ENCODE data around the gene ARRB1. TPM values are rescaled to one million over a fixed set of nuclear protein-coding genes. Genes with fewer than 3 reads are reported as not detected.
A peak's percentile ranks its signal among the peaks of the same experiment; 100 is the strongest.

The ARRB1 gene
- total and polyA plus RNA-seq, 4 donors, result 5.8 to 76.1 (median 21.0) TPM

GRCh38 chr11:75262436-75262835, 89.0 kb downstream of the ARRB1 start:
- H3K9me3 ChIP-seq (ENCODE audit: control insufficient read depth, low read length), result no peaks in the 10 kb centered on the region

DNA sequence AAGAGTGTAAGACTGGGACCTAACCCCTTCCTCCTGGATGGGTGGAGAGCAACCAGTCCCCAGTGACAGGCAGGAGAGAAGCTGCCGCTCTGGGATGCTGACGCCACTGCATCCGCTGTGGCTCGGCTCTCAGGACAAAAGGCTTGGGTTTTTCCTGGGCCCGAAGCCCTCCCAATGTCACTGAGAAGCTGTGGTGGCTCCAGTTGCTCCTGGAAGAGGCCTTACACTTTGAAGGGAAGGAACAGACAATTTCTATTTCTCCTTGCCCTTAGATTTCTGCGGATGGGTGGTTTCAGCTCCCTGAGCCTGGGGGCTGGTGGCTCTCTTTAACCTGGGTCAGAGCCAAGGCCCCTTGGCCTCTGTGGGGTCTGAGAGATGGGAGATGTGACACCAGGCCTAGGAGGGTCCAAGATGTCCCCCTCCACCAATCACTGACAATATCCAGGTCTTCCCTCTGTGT, 89.5 kb downstream of the ARRB1 start:
- peak; percentile 44 to 51 for DNase-seq
- H3K9me3 ChIP-seq (ENCODE audit: control insufficient read depth, low read length), result no peaks in the 10 kb centered on the region

More at GRCh38 chr11:75262436-75262835, 89.0 kb downstream of the ARRB1 start:
- WGBS, 2 donors, result 92 to 96% methylated on average over 4 of the region's 4 CpGs
- H3K4me1 ChIP-seq (ENCODE audit: control insufficient read depth in 1 of 2, insufficient read depth in 2 of 2, low read length in 2 of 2), result no peaks in the 10 kb centered on the region
- ATAC-seq (ENCODE audit: low FRiP score) (no peak), DNase-seq (peak; percentile 13 to 33)
- no peak overlapping the region for H3K4me3 ChIP-seq (ENCODE audit: low read length in 2 of 2)
- intact Hi-C loops (cut with DNase I), result no loop called here
- no peaks in the 10 kb centered on the region for H3K36me3 ChIP-seq (ENCODE audit: control insufficient read depth in 1 of 2, insufficient read depth in 2 of 2, low read length in 1 of 2)
- no peaks in the 10 kb centered on the region for H3K27me3 ChIP-seq (ENCODE audit: control insufficient read depth in 1 of 2, insufficient read depth in 2 of 2, low read length in 1 of 2)
- H3K27ac ChIP-seq (ENCODE audit: low read depth in 1 of 2, low read length in 2 of 2), result no peak overlapping the region

GRCh38 chr11:75260396-75261170, 90.9 kb downstream of the ARRB1 start:
- ATAC-seq (ENCODE audit: low FRiP score), result no peak
- peak in 1 of 2 donors; percentile 51 for DNase-seq
- 65 to 68% methylated on average over 10 of the region's 10 CpGs for WGBS, 2 donors

More for the DNA sequence above, 89.5 kb downstream of the ARRB1 start:
- Histone ChIP-seq H3K27ac (ENCODE audit: low read depth in 1 of 2, low read length in 2 of 2) (no peak overlapping the region), H3K27me3 (ENCODE audit: control insufficient read depth in 1 of 2, insufficient read depth in 2 of 2, low read length in 1 of 2) (no peaks in the 10 kb centered on the region), H3K4me3 (ENCODE audit: low read length in 2 of 2) (no peak overlapping the region), H3K4me1 (ENCODE audit: control insufficient read depth in 1 of 2, insufficient read depth in 2 of 2, low read length in 2 of 2) (no peaks in the 10 kb centered on the region), H3K36me3 (ENCODE audit: control insufficient read depth in 1 of 2, insufficient read depth in 2 of 2, low read length in 1 of 2) (no peaks in the 10 kb centered on the region)
- intact Hi-C loops (cut with DNase I), result no loop called here
- no peak for ATAC-seq (ENCODE audit: low FRiP score)
- 95 to 97% methylated on average over 6 of the region's 6 CpGs for WGBS, 2 donors

GRCh38 chr11:75254326-75254725, 97.1 kb downstream of the ARRB1 start:
- no peak for ATAC-seq (ENCODE audit: low FRiP score)
- no peak overlapping the region for H3K27ac ChIP-seq (ENCODE audit: low read depth in 1 of 2, low read length in 2 of 2)
- intact Hi-C loops (cut with DNase I), result no loop called here
- no peaks in the 10 kb centered on the region for H3K27me3 ChIP-seq (ENCODE audit: control insufficient read depth in 1 of 2, insufficient read depth in 2 of 2, low read length in 1 of 2)
- H3K9me3 ChIP-seq (ENCODE audit: control insufficient read depth, low read length), result peaks cover 2% of the 10 kb centered on the region
- no peak for DNase-seq
- no peaks in the 10 kb centered on the region for H3K4me1 ChIP-seq (ENCODE audit: control insufficient read depth in 1 of 2, insufficient read depth in 2 of 2, low read length in 2 of 2)
- no peak overlapping the region for H3K4me3 ChIP-seq (ENCODE audit: low read length in 2 of 2)
- H3K36me3 ChIP-seq (ENCODE audit: control insufficient read depth in 1 of 2, insufficient read depth in 2 of 2, low read length in 1 of 2), result no peaks in the 10 kb centered on the region

More at GRCh38 chr11:75260396-75261170, 90.9 kb downstream of the ARRB1 start:
- Histone ChIP-seq H3K27ac (ENCODE audit: low read depth in 1 of 2, low read length in 2 of 2) (no peak overlapping the region), H3K36me3 (ENCODE audit: control insufficient read depth in 1 of 2, insufficient read depth in 2 of 2, low read length in 1 of 2) (no peaks in the 10 kb centered on the region), H3K9me3 (ENCODE audit: control insufficient read depth, low read length) (no peaks in the 10 kb centered on the region), H3K27me3 (ENCODE audit: control insufficient read depth in 1 of 2, insufficient read depth in 2 of 2, low read length in 1 of 2) (no peaks in the 10 kb centered on the region), H3K4me3 (ENCODE audit: low read length in 2 of 2) (no peak overlapping the region), H3K4me1 (ENCODE audit: control insufficient read depth in 1 of 2, insufficient read depth in 2 of 2, low read length in 2 of 2) (no peaks in the 10 kb centered on the region)
- intact Hi-C loops (cut with DNase I), result no loop called here

DNA sequence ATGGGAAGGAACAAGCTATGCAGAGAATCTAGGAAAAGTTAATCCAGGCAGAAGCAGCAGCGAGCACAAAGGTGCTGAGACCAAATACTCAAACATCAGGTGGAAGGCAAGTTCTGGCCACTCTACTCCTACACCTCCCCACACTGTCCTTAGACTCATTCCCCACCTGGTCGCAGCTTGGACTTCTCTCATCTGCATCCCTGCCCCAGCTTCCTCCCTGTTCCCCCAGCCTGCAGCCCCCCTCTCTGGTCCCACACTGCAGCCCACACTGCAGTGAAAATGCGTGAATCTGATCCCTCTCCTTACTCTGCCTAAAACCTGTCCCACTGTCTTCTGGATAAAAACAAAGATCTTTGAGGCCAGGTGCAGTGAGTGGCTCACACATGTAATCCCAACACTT, 101.8 kb downstream of the ARRB1 start:
- intact Hi-C loops (cut with DNase I), result loop anchor here (2.0 to 5.0 kb wide), 5 partner anchors 105 to 317 kb away; no protein-coding TSS in a partner anchor
- H3K36me3 ChIP-seq (ENCODE audit: control insufficient read depth in 1 of 2, insufficient read depth in 2 of 2, low read length in 1 of 2), result no peaks in the 10 kb centered on the region
- no peak for ATAC-seq (ENCODE audit: low FRiP score)
- no peak for DNase-seq
- no peaks in the 10 kb centered on the region for H3K4me1 ChIP-seq (ENCODE audit: control insufficient read depth in 1 of 2, insufficient read depth in 2 of 2, low read length in 2 of 2)
- H3K27ac ChIP-seq (ENCODE audit: low read depth in 1 of 2, low read length in 2 of 2), result no peak overlapping the region
- no peaks in the 10 kb centered on the region for H3K27me3 ChIP-seq (ENCODE audit: control insufficient read depth in 1 of 2, insufficient read depth in 2 of 2, low read length in 1 of 2)
- no peak overlapping the region for H3K4me3 ChIP-seq (ENCODE audit: low read length in 2 of 2)
- 42 to 49% methylated on average over 3 of the region's 3 CpGs for WGBS, 2 donors
- peaks cover 2% of the 10 kb centered on the region for H3K9me3 ChIP-seq (ENCODE audit: control insufficient read depth, low read length)

DNA sequence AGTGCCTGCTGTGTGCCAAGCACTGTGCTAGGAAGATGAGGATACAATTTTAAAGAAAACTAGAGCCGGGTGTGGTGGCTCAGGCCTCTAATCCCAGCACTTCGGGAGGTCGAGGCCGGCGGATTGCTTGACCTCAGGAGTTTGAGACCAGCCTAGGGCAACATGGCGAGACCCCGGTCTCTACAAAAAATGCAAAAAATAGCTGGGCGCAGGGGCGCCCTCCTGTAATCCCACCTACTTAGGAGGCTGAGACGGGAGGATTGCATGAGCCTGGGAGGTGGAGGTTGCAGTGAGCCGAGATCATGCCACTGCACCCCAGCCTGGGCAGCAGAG, 102.6 kb downstream of the ARRB1 start:
- no peak for ATAC-seq (ENCODE audit: low FRiP score)
- Histone ChIP-seq H3K9me3 (ENCODE audit: control insufficient read depth, low read length) (peaks cover 2% of the 10 kb centered on the region), H3K27ac (ENCODE audit: low read depth in 1 of 2, low read length in 2 of 2) (no peak overlapping the region), H3K4me1 (ENCODE audit: control insufficient read depth in 1 of 2, insufficient read depth in 2 of 2, low read length in 2 of 2) (no peaks in the 10 kb centered on the region), H3K4me3 (ENCODE audit: low read length in 2 of 2) (no peak overlapping the region), H3K27me3 (ENCODE audit: control insufficient read depth in 1 of 2, insufficient read depth in 2 of 2, low read length in 1 of 2) (no peaks in the 10 kb centered on the region), H3K36me3 (ENCODE audit: control insufficient read depth in 1 of 2, insufficient read depth in 2 of 2, low read length in 1 of 2) (no peaks in the 10 kb centered on the region)
- WGBS, 2 donors, result 39 to 41% methylated on average over 11 of the region's 11 CpGs
- intact Hi-C loops (cut with DNase I), result loop anchor here (2.0 to 5.0 kb wide), 5 partner anchors 104 to 317 kb away; no protein-coding TSS in a partner anchor
- DNase-seq, result no peak

- 72 to 75% methylated on average over 11 of the region's 11 CpGs for WGBS, 2 donors
- ATAC-seq (ENCODE audit: low FRiP score), result no peak
- no peaks in the 10 kb centered on the region for H3K36me3 ChIP-seq (ENCODE audit: control insufficient read depth in 1 of 2, insufficient read depth in 2 of 2, low read length in 1 of 2)
- no peaks in the 10 kb centered on the region for H3K4me1 ChIP-seq (ENCODE audit: control insufficient read depth in 1 of 2, insufficient read depth in 2 of 2, low read length in 2 of 2)
- no peak overlapping the region for H3K4me3 ChIP-seq (ENCODE audit: low read length in 2 of 2)
- no peak overlapping the region for H3K27ac ChIP-seq (ENCODE audit: low read depth in 1 of 2, low read length in 2 of 2)
- no peaks in the 10 kb centered on the region for H3K27me3 ChIP-seq (ENCODE audit: control insufficient read depth in 1 of 2, insufficient read depth in 2 of 2, low read length in 1 of 2)
- intact Hi-C loops (cut with DNase I), result loop anchor here (5.0 kb wide), 2 partner anchors 225 to 315 kb away; no protein-coding TSS in a partner anchor
- DNase-seq, result peak in 1 of 2 donors; percentile 51
- H3K9me3 ChIP-seq (ENCODE audit: control insufficient read depth, low read length), result no peaks in the 10 kb centered on the region
Observed at GRCh38 chr11:75246671-75247350, 104.7 kb downstream of the ARRB1 start.

GRCh38 chr11:75246006-75246670, 105.3 kb downstream of the ARRB1 start:
- Histone ChIP-seq H3K27ac (ENCODE audit: low read depth in 1 of 2, low read length in 2 of 2) (no peak overlapping the region), H3K4me3 (ENCODE audit: low read length in 2 of 2) (no peak overlapping the region), H3K4me1 (ENCODE audit: control insufficient read depth in 1 of 2, insufficient read depth in 2 of 2, low read length in 2 of 2) (no peaks in the 10 kb centered on the region), H3K9me3 (ENCODE audit: control insufficient read depth, low read length) (no peaks in the 10 kb centered on the region), H3K27me3 (ENCODE audit: control insufficient read depth in 1 of 2, insufficient read depth in 2 of 2, low read length in 1 of 2) (no peaks in the 10 kb centered on the region), H3K36me3 (ENCODE audit: control insufficient read depth in 1 of 2, insufficient read depth in 2 of 2, low read length in 1 of 2) (no peaks in the 10 kb centered on the region)
- ATAC-seq (ENCODE audit: low FRiP score) (no peak), DNase-seq (peak in 1 of 2 donors; percentile 48)
- intact Hi-C loops (cut with DNase I), result loop anchor here (5.0 kb wide), 2 partner anchors 224 to 314 kb away; no protein-coding TSS in a partner anchor
- 73 to 82% methylated on average over 7 of the region's 7 CpGs for WGBS, 2 donors
